ENCODE measurements around the gene TRAPPC5.

DNA sequence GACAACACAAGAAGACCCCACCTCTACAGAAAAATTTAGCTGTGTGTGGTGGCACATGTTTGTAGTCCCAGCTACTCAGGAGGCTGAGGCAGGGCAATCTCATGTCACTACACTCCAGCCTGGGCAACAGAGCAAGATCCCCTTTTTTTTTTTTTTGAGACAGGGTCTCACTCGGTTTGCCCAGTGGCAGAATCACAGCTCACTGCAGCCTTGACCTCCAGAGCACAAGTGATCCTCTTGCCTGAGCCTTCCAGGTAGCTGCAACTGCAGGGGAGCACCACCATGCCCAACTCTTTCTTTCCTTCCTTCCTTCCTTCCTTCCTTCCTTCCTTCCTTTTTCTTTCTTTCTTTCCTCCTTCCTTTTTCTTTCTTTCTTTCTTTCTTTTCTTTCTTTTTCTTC, 55.5 kb downstream of the TRAPPC5 start:
- TF ChIP-seq, protein P1, sequence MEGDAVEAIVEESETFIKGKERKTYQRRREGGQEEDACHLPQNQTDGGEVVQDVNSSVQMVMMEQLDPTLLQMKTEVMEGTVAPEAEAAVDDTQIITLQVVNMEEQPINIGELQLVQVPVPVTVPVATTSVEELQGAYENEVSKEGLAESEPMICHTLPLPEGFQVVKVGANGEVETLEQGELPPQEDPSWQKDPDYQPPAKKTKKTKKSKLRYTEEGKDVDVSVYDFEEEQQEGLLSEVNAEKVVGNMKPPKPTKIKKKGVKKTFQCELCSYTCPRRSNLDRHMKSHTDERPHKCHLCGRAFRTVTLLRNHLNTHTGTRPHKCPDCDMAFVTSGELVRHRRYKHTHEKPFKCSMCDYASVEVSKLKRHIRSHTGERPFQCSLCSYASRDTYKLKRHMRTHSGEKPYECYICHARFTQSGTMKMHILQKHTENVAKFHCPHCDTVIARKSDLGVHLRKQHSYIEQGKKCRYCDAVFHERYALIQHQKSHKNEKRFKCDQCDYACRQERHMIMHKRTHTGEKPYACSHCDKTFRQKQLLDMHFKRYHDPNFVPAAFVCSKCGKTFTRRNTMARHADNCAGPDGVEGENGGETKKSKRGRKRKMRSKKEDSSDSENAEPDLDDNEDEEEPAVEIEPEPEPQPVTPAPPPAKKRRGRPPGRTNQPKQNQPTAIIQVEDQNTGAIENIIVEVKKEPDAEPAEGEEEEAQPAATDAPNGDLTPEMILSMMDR (IDR thresholded peaks at IDR 0.05) = no peak
- no peak for TF ChIP-seq EP300 (IDR thresholded peaks at IDR 0.05; ENCODE audit: borderline replicate concordance in 1 of 2, low read depth in 1 of 2, low read length in 1 of 2)
- TF ChIP-seq RAD21 (IDR thresholded peaks at IDR 0.05; ENCODE audit: low read length) = no peak
- TF ChIP-seq, protein P2, sequence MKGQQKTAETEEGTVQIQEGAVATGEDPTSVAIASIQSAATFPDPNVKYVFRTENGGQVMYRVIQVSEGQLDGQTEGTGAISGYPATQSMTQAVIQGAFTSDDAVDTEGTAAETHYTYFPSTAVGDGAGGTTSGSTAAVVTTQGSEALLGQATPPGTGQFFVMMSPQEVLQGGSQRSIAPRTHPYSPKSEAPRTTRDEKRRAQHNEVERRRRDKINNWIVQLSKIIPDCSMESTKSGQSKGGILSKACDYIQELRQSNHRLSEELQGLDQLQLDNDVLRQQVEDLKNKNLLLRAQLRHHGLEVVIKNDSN (IDR thresholded peaks at IDR 0.05; ENCODE audit: borderline replicate concordance, low read depth) = no peak
- no peak for TF ChIP-seq YY1 (IDR thresholded peaks at IDR 0.05; ENCODE audit: low read depth)
- no peak for TF ChIP-seq RCOR1 (IDR thresholded peaks at IDR 0.05; ENCODE audit: low read length)
- TF ChIP-seq MXI1 (IDR thresholded peaks at IDR 0.05; ENCODE audit: low read depth, low read length) = no peak
- TF ChIP-seq TEAD4 (IDR thresholded peaks at IDR 0.05; ENCODE audit: borderline replicate concordance, insufficient read depth) = no peak
- TF ChIP-seq GABPA (IDR thresholded peaks at IDR 0.05; ENCODE audit: low read depth) = no peak
- TF ChIP-seq POLR2AphosphoS5 (IDR thresholded peaks at IDR 0.05; ENCODE audit: low read depth, low read length) = no peak
